ENCODE data around the gene XAGE1A.
"Not testable (repeated sequence)": the region's sequence is repeated elsewhere in the genome, so short reads cannot be mapped to it uniquely, and the experiment has no call there.

Gene XAGE1A, protein sequence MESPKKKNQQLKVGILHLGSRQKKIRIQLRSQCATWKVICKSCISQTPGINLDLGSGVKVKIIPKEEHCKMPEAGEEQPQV

DNA sequence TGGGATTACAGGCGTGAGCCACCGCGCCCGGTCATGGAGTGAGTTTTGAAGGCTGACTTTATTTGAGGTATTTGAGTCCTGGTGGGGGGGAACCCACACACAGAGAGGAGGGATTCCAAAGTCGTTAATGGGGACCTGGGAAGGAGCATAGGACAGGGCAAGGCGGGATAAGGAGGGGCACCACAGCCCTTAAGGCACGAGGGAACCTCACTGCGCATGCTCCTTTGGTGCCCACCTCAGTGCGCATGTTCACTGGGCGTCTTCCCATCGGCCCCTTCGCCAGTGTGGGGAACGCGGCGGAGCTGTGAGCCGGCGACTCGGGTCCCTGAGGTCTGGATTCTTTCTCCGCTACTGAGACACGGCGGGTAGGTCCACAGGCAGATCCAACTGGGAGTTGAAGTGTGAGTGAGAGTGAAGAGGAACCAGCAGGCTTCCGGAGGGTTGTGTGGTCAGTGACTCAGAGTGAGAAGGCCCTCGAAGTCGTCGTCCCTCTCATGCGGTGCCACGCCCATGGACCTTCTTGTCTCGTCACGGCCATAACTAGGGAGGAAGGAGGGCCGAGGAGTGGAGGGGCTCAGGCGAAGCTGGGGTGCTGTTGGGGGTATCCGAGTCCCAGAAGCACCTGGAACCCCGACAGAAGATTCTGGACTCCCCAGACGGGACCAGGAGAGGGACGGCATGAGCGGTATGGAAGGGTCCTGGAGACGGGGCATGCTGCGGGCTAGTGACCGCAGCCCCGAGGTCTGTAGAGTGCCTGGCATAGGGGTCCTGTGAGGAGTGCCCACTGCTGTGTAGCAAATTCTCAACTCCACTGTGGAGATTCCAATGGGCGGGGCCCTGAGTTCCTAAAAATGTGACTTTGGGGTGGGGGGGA lies at the start of gene XAGE1A:
Gene XAGE1A (plus strand): TSS at position 264 of the 874 bp plus-strand sequence. CDS start 1,554 bp downstream, outside the sequence.
- DNase-seq (ENCODE audit: low read depth): not testable (repeated sequence)

- not testable (repeated sequence) for DNase-seq (ENCODE audit: low read depth)
These were observed 43.6 kb upstream of the XAGE1A start for GRCh38 chrX:52452031-52452430.

DNA sequence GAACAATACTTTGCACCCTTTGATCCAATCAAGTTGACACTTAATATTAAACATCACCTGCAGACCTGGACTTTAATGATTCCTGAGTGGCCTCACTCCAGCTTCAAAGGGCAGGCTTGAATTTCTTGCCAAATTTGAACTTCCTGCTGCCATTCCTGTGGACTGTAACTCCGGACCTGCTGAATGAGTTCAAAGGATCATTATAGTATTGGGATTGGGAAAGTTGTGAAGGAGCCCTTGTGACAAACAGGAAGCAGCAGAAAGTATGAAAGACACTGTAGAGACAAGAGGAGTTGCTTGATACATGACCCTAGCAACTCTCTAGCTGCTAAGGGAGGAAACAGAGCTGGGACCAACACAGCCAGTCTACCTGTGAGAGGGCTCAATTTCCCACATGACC lies 24.3 kb upstream of the XAGE1A start:
- not testable (repeated sequence) for DNase-seq (ENCODE audit: low read depth)

- DNase-seq (ENCODE audit: low read depth): not testable (repeated sequence)
These were observed 788 bp downstream of the XAGE1A start for GRCh38 chrX:52496419-52496772.

DNA sequence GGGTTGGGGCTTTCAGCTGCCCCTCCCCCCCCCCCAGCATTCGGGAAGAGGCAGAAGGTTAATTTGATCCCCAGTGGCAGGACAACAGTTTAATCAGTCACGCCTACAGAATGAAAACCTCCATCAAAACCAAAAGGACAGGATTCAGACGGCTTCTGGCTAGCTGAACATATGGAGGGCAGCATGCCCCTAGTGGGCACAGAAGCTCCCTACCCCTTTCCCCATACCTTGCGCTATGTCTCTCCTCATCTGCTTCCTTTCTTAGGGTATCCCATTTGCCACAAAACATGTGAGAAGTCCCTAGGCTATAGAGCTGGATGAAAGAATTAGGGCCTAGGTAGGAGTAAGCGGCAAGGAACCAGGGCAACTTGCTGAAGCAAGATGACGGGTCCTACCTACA lies 5.8 kb downstream of the XAGE1A start:
- DNase-seq (ENCODE audit: low read depth): not testable (repeated sequence)

- DNase-seq (ENCODE audit: low read depth): no peak
These were observed 8.9 kb downstream of the XAGE1A start for GRCh38 chrX:52504551-52504950.

DNA sequence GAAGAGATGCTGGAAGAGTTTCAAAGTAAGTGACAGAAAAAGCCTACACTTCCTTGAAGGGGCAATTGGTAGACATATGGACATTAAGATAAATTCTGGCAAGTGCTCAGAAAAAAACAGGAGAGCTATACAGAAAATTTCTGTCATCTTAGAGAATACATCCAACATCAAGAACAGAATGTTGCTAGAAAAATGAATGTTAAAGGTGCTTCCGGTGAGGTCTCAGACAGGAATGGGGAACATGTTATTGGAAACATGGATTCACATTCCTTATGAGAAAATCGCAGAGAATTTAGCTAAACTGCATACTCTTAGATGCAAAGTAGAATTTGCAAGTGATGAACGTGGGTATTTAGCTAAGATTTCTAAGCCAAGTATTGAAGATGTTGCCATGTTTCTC lies 11.7 kb downstream of the XAGE1A start:
- DNase-seq (ENCODE audit: low read depth): no peak

- no peak for DNase-seq (ENCODE audit: low read depth)
These were observed 14.3 kb downstream of the XAGE1A start for GRCh38 chrX:52509916-52510315.

DNA sequence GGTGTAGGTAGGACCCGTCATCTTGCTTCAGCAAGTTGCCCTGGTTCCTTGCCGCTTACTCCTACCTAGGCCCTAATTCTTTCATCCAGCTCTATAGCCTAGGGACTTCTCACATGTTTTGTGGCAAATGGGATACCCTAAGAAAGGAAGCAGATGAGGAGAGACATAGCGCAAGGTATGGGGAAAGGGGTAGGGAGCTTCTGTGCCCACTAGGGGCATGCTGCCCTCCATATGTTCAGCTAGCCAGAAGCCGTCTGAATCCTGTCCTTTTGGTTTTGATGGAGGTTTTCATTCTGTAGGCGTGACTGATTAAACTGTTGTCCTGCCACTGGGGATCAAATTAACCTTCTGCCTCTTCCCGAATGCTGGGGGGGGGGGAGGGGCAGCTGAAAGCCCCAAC lies 15.5 kb downstream of the XAGE1A start:
- not testable (repeated sequence) for DNase-seq (ENCODE audit: low read depth)

GRCh38 chrX:52516110-52516986 lies 20.7 kb downstream of the XAGE1A start:
- not testable (repeated sequence) for DNase-seq (ENCODE audit: low read depth)

DNA sequence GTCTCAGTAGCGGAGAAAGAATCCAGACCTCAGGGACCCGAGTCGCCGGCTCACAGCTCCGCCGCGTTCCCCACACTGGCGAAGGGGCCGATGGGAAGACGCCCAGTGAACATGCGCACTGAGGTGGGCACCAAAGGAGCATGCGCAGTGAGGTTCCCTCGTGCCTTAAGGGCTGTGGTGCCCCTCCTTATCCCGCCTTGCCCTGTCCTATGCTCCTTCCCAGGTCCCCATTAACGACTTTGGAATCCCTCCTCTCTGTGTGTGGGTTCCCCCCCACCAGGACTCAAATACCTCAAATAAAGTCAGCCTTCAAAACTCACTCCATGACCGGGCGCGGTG lies 21.3 kb downstream of the XAGE1A start, which contains the start of gene XAGE1B:
Gene XAGE1B (minus strand): TSS at position 77 of the 339 bp plus-strand sequence. CDS start 1,536 bp downstream, outside the sequence.
- DNase-seq (ENCODE audit: low read depth): not testable (repeated sequence)

GRCh38 chrX:52541051-52541450 lies 45.4 kb downstream of the XAGE1A start:
- DNase-seq (ENCODE audit: low read depth): not testable (repeated sequence)

- DNase-seq (ENCODE audit: low read depth): no peak
These were observed 46.7 kb downstream of the XAGE1A start for GRCh38 chrX:52542311-52542710.

GRCh38 chrX:52544147-52544840 lies 48.7 kb downstream of the XAGE1A start:
- no peak for DNase-seq (ENCODE audit: low read depth)

DNA sequence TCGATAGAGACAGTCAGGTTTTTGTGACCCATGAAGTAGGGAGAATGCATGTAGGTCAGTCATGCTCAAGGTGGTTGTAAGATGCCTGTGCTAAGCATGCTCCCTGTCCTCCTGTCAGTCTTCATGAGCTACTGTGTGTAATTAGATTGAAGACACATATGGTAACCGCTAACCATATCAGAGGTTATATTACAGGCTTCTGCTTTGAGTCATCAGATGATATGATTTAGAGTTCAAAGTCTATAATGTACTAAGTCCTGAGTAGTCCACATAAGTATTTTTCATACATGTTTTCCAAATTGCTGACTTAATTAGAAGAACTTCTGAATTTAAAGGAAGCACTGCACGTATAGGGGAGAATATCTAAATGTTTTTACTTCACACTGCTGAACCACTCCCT lies 53.2 kb downstream of the XAGE1A start:
- DNase-seq (ENCODE audit: low read depth): not testable (repeated sequence)
